Nephron (organoid): ENCODE results near the gene SMIM35.

Experiments
- H3K27ac Mint-ChIP-seq, 3 experiments: 2 replicates each; pipeline ENCODE4 v1.8.0; 2020; ENCODE audit warnings: mixed read lengths in 3 of 3, mild to moderate bottlenecking in 2 of 3, moderate library complexity in 1 of 3
- H3K27me3 Mint-ChIP-seq: 2 replicates; pipeline ENCODE4 v1.8.0; 2021; ENCODE audit warnings: low read depth, mild to moderate bottlenecking, moderate library complexity, mixed read lengths
- H3K36me3 Mint-ChIP-seq: 2 replicates; pipeline ENCODE4 v1.8.0; 2020; ENCODE audit warnings: low read depth, mixed read lengths
- H3K4me1 Mint-ChIP-seq: 2 replicates; pipeline ENCODE4 v1.8.0; 2020; ENCODE audit warnings: mixed read lengths
- H3K4me3 Mint-ChIP-seq, 3 experiments: 2 replicates each; pipeline ENCODE4 v1.8.0; 2020; ENCODE audit warnings: mild to moderate bottlenecking in 3 of 3, mixed read lengths in 3 of 3, moderate library complexity in 2 of 3
- H3K9me3 Mint-ChIP-seq: 2 replicates; pipeline ENCODE4 v1.8.0; 2020; ENCODE audit warnings: mixed read lengths
- CTCF ChIP-seq, 3 experiments: fragments of 200-600 bp; sonication (generic); IDR thresholded peaks; one replicate each; pipeline ENCODE4 v1.5.0; 2021; ENCODE audit warnings: antibody characterized with exemption in 3 of 3; ENCODE audit not compliant: unreplicated experiment in 3 of 3

Gene SMIM35

DNA sequence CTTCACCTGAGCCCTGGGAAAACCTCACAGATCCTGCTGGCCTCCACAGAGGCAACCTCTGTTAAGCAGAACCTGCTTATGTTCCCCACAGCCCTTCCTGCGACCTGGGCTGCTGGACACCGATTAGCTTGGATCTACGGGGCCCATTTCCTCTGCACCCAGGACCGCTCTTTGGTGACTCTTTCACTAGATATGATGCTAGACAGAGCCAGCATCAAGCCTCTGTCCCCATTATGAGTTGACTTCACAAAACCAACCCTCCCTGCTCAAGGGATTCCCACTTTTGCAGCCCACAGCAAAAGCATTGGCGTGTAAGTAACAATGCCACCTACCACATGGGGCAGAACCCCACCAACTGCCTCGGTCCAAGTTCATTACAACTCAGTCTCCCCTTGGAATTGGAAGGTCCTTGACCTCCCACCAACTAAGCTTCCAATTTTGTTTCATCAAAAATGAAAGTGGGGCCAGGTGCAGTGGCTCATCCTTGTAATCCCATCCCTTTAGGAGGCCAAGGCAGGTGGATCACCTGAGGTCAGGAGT, 25.1 kb downstream of the SMIM35 start:
- Mint-ChIP-seq H3K4me3 (no peak overlapping the region), H3K27ac (no peak overlapping the region), H3K36me3 (no peaks in the 10 kb centered on the region), H3K4me1 (peaks cover 11% of the 10 kb centered on the region), H3K9me3 (no peaks in the 10 kb centered on the region), H3K27me3 (peaks cover 28% of the 10 kb centered on the region)
- TF ChIP-seq CTCF (IDR thresholded peaks at IDR 0.05; ENCODE audit: unreplicated experiment in 3 of 3): no peak

GRCh38 chr11:118060869-118061268, 25.9 kb downstream of the SMIM35 start:
- Mint-ChIP-seq H3K9me3 (no peaks in the 10 kb centered on the region), H3K36me3 (no peaks in the 10 kb centered on the region), H3K27me3 (peaks cover 28% of the 10 kb centered on the region), H3K27ac (no peak overlapping the region), H3K4me1 (peaks cover 14% of the 10 kb centered on the region), H3K4me3 (no peak overlapping the region)
- TF ChIP-seq CTCF (IDR thresholded peaks at IDR 0.05; ENCODE audit: unreplicated experiment in 3 of 3): no peak

DNA sequence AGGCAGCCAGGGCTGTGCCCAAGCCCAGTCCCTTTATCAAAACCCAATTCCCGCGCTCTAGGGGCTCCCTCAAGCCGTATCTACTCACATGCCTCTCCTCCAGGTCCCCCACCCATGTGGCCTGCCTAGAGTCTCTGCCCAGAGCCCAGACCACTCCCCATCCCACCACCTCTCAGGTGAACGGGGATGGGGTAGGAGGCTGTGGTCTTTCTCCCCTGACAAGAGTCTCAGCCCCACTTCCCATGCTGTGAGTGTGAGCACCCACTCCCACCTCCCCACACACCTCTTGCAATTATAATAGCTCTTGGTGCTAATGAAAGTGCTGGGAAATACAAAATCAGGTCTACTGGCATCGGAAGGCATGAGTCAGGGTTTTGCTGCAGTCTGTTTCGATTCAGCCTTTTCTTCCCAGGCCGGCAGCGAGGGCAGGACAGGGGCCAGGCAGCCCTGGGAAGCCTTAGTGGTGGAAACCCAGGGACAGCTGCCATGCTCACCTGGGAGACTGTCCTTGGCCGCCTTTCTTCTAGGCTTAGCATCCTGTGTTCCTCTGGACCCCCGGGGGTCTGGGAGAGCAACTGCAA, 26.6 kb downstream of the SMIM35 start:
- Mint-ChIP-seq H3K36me3 (no peaks in the 10 kb centered on the region), H3K27me3 (peaks cover 30% of the 10 kb centered on the region), H3K27ac (no peak overlapping the region), H3K4me3 (no peak overlapping the region), H3K4me1 (peaks cover 19% of the 10 kb centered on the region), H3K9me3 (no peaks in the 10 kb centered on the region)
- TF ChIP-seq CTCF (IDR thresholded peaks at IDR 0.05; ENCODE audit: unreplicated experiment in 3 of 3): no peak

DNA sequence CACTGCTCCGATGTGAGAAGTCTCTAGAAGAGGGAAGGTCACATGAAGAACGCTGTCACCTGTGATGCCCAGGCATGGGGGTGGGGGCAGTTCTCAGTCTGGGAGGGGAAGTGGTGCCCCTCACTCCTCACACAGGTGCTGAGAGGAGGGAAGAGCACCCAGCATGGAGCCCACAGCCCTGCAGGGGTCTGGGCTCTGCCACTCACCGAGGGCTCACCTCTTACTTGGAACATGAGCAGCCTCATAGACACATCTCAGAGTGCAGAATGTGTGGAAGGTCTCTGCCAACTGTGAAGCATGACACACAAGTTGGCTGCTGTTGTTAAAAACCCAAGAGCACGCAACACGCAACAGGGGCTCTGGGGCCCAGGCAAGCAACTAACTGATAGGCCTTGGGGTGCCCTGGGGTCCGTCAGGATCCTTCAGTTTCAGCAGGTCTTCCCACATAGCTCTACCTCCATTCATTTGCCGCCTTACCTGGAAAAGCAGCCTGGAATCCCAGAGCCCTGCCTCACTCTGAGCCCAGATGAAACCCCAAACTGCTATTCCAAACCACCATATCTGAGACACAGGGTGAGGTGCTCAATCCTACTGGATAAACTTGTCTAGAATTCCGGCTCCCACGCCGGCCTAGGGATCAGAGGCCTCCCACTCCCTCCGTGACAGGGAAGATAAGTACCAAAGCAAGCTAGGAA, 27.4 kb downstream of the SMIM35 start:
- Mint-ChIP-seq H3K27ac (no peak overlapping the region), H3K9me3 (no peaks in the 10 kb centered on the region), H3K4me1 (peaks cover 21% of the 10 kb centered on the region), H3K27me3 (peaks cover 30% of the 10 kb centered on the region), H3K4me3 (no peak overlapping the region), H3K36me3 (no peaks in the 10 kb centered on the region)
- TF ChIP-seq CTCF (IDR thresholded peaks at IDR 0.05; ENCODE audit: unreplicated experiment in 3 of 3): no peak

DNA sequence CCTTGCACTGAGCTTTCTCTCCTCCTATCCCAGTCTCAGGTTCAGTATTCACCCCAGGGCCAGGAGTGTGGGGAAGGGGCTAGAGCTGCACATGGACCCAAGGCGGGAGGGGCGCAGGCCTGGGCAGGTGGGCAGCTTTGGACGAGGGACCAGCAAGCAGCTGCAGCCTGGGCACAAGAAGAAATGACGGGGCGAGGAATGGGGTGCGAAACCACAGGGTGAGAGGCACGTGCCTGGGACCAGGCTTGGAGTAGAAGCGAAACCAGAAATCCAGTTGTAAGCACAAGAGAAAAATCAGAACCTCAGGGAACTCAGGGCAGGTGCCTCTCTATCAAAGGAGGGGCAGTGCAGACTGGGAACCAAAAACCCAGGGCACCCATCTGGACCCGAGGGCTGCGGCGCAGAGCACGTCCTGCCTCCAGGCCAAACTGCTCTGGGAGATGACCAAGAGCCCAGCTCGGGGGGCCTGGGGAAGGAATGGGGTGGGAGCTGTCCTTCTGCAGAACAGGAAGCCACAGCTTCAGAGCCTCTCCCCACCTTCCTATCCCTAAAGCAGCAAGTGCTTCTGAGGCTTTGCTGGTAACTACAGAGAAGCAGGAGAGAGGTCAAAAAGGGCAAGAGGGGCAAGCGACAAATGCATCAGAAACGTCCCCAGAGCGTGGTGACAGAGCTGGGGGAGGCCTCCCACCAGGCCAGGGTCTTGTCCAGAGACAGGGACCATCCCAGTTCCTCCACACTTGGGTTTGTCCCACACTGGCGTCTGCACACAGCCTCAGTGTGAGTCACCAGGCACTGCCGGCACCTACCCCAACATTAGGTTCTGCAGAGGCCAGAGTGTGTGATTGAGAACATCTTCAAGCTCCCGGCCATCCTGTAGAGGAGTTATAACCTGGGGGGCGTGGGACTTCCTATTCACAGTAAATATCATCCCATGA, 28.2 kb downstream of the SMIM35 start:
- Mint-ChIP-seq H3K9me3 (no peaks in the 10 kb centered on the region), H3K27me3 (peaks cover 30% of the 10 kb centered on the region), H3K36me3 (no peaks in the 10 kb centered on the region), H3K27ac (no peak overlapping the region), H3K4me1 (peaks cover 28% of the 10 kb centered on the region), H3K4me3 (no peak overlapping the region)
- no peak for TF ChIP-seq CTCF (IDR thresholded peaks at IDR 0.05; ENCODE audit: unreplicated experiment in 3 of 3)
